G401 (cell line): ENCODE data around the gene LRRFIP2. TPM values are rescaled to one million over a fixed set of nuclear protein-coding genes. Genes with fewer than 3 reads are reported as not detected.

Experiments used
- total RNA-seq: library from RNA; depleted of rRNA; stranded (reverse); fragments of >200 nt; shearing (Covaris generic); gene quantifications from 2 replicates; pipeline ENCODE4 v1.2.3, GENCODE V29; 2014; rRNA removed

The LRRFIP2 gene
- total RNA-seq, 1 experiment from 2014 or later: 90.5 TPM

Other genes with a start within 250 kb of the LRRFIP2 start
- gene TRANK1, start 229.5 kb downstream of the LRRFIP2 start, total RNA-seq: 0.18 and 0.44 TPM in 2 replicates
- gene EPM2AIP1, start 181.5 kb downstream of the LRRFIP2 start, total RNA-seq: 11.4 and 14.7 TPM in 2 replicates
- 82.5 and 84.7 TPM in 2 replicates for gene MLH1, start 181.1 kb downstream of the LRRFIP2 start, total RNA-seq
- gene GOLGA4, start 68.7 kb upstream of the LRRFIP2 start, total RNA-seq: 44.2 and 51.8 TPM in 2 replicates